ENCODE results near the gene WFDC1. TPM values are rescaled to one million over a fixed set of nuclear protein-coding genes. Genes with fewer than 3 reads are reported as not detected.

Gene WFDC1
- total RNA-seq, 1 donor from 2014 or later = 0.14 TPM

DNA sequence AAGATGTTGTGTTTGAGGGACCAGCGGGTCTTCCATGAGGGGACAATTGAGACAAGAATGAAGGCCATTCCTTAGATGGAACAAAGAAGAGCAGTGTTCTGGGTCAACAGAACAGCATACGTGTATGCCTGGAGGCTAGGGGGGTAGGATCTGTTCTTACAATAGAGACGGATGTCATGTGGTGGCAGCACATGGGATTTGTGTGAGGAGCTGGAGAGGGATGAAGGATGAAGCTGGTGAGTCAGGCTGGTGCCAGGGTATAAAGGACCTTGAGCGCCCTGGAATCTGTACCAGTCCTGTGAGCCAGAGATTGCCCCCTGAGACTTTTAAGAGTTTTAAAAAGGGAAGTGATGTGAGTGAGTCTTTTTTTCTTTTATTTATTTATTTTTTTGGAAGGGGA, 22.8 kb upstream of the WFDC1 start:
- Mint-ChIP-seq H3K36me3 (ENCODE audit: low read depth) (no peaks in the 10 kb centered on the region), H3K27me3 (ENCODE audit: low read depth) (peaks cover 3% of the 10 kb centered on the region), H3K4me1 (peaks cover 5% of the 10 kb centered on the region), H3K9me3 (no peaks in the 10 kb centered on the region), H3K4me3 (no peak overlapping the region), H3K27ac (ENCODE audit: unreplicated experiment) (no peak overlapping the region)
- no peak for TF ChIP-seq CTCF (conservative IDR thresholded peaks at IDR 0.05)
- no peak for DNase-seq (ENCODE audit: low read depth, low spot score)

DNA sequence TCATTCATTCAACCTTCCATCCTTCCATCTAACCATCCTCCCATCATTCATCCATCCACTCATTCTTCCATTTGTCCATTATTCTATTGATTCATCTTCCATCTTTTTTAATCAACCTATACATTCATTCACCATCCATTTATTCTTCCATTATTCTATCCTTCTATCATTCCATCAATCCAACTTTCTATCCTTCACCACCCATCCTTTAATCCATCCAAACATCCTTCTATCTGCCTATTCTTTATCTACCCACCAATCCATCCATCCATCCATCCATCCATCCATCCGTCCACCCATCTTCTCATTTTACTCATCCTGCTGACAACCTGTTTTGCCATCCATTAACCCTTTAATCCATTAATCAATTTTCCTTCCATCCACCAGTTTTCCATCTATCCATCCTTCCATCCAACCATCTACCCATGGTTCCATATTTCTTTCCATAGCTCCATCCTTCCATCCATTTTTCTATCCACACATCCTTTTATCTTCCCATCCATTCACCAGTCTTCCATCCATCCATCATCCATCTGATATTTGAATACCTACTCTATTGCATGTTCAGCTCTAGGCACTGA, 21.8 kb upstream of the WFDC1 start:
- H3K27me3 Mint-ChIP-seq (ENCODE audit: low read depth) = peaks cover 3% of the 10 kb centered on the region
- peaks cover 5% of the 10 kb centered on the region for H3K4me1 Mint-ChIP-seq
- no peaks in the 10 kb centered on the region for H3K36me3 Mint-ChIP-seq (ENCODE audit: low read depth)
- TF ChIP-seq CTCF (conservative IDR thresholded peaks at IDR 0.05) = no peak
- H3K4me3 Mint-ChIP-seq = no peak overlapping the region
- no peak overlapping the region for H3K27ac Mint-ChIP-seq (ENCODE audit: unreplicated experiment)
- no peaks in the 10 kb centered on the region for H3K9me3 Mint-ChIP-seq
- DNase-seq (ENCODE audit: low read depth, low spot score) = no peak

DNA sequence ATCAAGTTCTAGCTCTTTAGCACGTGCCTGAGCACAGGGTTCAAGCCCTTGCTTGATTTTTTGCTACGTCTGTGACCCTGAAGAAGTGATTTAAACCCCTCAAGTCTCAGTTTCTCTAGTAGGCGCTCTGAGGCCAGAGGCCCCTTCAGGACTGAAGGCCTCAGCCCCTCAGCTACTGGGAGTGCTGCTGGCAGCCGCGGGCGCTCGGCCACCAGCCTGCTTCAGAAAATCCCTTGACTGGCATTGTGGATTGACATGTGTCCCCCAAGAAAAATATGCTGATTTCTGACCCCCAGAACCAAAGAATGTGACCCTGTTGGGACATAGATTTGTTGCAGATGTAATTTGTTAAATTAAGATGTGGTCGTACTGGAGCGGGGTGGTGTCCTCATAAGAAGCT, 20.2 kb upstream of the WFDC1 start:
- H3K27me3 Mint-ChIP-seq (ENCODE audit: low read depth) = peaks cover 3% of the 10 kb centered on the region
- H3K9me3 Mint-ChIP-seq = no peaks in the 10 kb centered on the region
- no peaks in the 10 kb centered on the region for H3K36me3 Mint-ChIP-seq (ENCODE audit: low read depth)
- no peak for TF ChIP-seq CTCF (conservative IDR thresholded peaks at IDR 0.05)
- H3K4me3 Mint-ChIP-seq = no peak overlapping the region
- no peak overlapping the region for H3K27ac Mint-ChIP-seq (ENCODE audit: unreplicated experiment)
- DNase-seq (ENCODE audit: low read depth, low spot score) = no peak
- peaks cover 16% of the 10 kb centered on the region for H3K4me1 Mint-ChIP-seq

DNA sequence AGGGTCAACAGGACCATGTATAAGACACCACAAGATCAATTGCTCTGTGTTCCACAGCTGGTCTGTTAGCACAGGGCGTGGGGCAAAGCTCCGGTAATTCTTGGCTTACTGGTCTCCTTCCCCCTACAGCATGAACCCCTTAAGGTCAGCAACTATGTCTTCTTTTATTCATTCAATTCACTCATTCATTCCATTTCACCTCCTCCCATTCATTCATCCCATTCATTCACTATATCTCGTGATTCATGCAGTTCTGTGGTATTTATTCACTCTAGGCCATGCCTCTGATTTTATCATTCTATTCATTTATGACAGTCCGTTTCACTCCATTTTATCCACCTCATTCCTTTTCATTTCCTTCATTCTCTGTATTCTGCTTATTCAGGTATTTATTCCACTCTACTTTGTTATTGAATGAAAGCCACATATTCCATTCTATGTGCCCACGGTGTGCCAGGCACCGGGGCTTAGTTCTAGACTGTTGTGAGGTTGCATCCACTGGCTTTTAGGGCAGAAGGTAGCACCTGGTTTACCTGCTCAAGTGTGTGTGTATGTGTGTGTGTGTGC, 19.0 kb upstream of the WFDC1 start:
- H3K4me1 Mint-ChIP-seq = peaks cover 17% of the 10 kb centered on the region
- no peaks in the 10 kb centered on the region for H3K9me3 Mint-ChIP-seq
- no peak for DNase-seq (ENCODE audit: low read depth, low spot score)
- no peak for TF ChIP-seq CTCF (conservative IDR thresholded peaks at IDR 0.05)
- no peak overlapping the region for H3K27ac Mint-ChIP-seq (ENCODE audit: unreplicated experiment)
- H3K27me3 Mint-ChIP-seq (ENCODE audit: low read depth) = no peaks in the 10 kb centered on the region
- no peak overlapping the region for H3K4me3 Mint-ChIP-seq
- H3K36me3 Mint-ChIP-seq (ENCODE audit: low read depth) = no peaks in the 10 kb centered on the region

DNA sequence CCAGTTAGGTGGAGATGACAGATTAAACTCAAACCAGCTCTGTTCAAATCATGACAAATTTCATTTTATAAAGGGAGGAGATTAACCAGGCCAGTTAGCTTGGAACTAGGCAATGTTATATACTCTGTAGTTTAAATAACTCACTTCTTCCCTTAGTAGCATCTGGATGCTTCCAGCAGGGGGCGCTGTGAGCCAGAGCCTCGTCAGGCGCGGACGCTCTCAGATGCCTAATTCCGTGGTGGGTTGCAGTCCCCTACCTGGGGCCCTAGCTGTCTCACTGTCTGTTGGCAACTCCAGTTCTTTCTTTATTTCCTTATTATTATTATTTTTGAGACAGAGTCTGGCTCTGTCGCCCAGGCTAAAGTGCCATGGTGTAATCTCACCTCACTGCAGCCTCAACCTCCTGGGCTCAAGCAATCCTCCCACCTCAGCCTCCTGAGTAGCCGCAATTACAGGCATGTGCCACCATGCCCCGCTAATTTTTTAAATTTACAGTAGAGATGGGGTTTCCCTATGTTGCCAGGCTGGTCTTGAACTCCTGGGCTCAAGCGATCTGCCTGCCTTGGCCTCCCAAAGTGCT, 17.3 kb upstream of the WFDC1 start:
- Mint-ChIP-seq H3K4me3 (no peak overlapping the region), H3K36me3 (ENCODE audit: low read depth) (no peaks in the 10 kb centered on the region), H3K4me1 (peaks cover 17% of the 10 kb centered on the region), H3K9me3 (no peaks in the 10 kb centered on the region), H3K27me3 (ENCODE audit: low read depth) (no peaks in the 10 kb centered on the region), H3K27ac (ENCODE audit: unreplicated experiment) (no peak overlapping the region)
- peak; percentile 93 for TF ChIP-seq CTCF (conservative IDR thresholded peaks at IDR 0.05)
- peak; percentile 82 for DNase-seq (ENCODE audit: low read depth, low spot score)

Measured in neural crest cell (in vitro differentiated cells).